Measurements from ENCODE around the gene ALS2CL. TPM values are rescaled to one million over a fixed set of nuclear protein-coding genes. Genes with fewer than 3 reads are reported as not detected.

ALS2CL gene
- total RNA-seq, 1 experiment from 2014 or later, result 16.4 TPM

DNA sequence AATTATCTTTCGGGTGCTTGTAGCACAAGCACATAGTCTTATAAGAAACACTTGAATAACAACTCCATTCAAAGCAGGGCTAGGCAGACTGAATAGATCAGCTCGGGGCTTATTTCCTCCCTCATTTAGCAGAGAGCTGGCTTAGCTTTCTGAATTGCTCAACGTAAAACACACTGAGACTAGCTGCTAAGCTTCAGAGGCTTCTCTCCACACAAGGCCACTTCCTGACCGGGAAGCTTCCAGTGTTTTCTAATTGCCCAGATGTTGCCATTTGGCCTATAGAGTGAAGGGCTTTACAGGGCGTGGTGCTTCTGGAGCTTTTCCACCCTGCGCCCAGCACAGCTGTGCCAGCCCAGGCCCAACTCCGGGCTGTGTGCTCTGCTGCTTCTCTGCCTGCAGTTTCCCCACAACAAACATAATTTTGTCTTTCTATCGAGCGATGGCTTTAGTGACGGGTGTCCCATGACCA, 64.5 kb downstream of the ALS2CL start:
- Histone ChIP-seq H3K27me3 (ENCODE audit: insufficient read depth, low read length) (peaks cover under 1% of the 10 kb centered on the region; the same call in 1 of the 2 replicates), H3K27ac (ENCODE audit: low read depth, low read length) (no peak overlapping the region), H3K9me3 (ENCODE audit: control insufficient read depth in 1 of 2, insufficient read depth in 1 of 2, low read depth in 1 of 2, low read length in 2 of 2) (no peaks in the 10 kb centered on the region), H4K20me1 (ENCODE audit: insufficient read depth) (no peaks in the 10 kb centered on the region), H3K4me3 (replicated peaks in 1 of 2; ENCODE audit: low read depth in 1 of 2, low read length in 2 of 2) (no peak overlapping the region), H3K4me1 (ENCODE audit: control insufficient read depth in 1 of 2, insufficient read depth in 2 of 2, low read length in 2 of 2) (peaks cover 0 to 7% of the 10 kb centered on the region in 2 experiments; a peak in 1 of 4 replicates), H3K9me2 (ENCODE audit: insufficient read depth) (no peaks in the 10 kb centered on the region), H3K4me2 (ENCODE audit: low read length) (no peak overlapping the region), H3K79me2 (ENCODE audit: insufficient read depth, low read length) (no peaks in the 10 kb centered on the region), H3K9ac (ENCODE audit: low read length) (no peak overlapping the region), H2AFZ (ENCODE audit: low read depth, low read length, poor library complexity, severe bottlenecking) (no peak overlapping the region), H3K36me3 (ENCODE audit: control insufficient read depth in 1 of 2, insufficient read depth in 2 of 2, low read length in 2 of 2) (no peaks in the 10 kb centered on the region)
- no peak for ATAC-seq
- ChIA-PET RAD21 (ENCODE audit: low non-redundant PET in 1 of 2, low total read pairs in 2 of 2, uncharacterized antibody in 2 of 2, unreplicated experiment in 2 of 2) (no interaction called here), CTCF (interaction anchor here (0.7 to 2.1 kb wide), 5 partner anchors 9 to 146 kb away, joined by 3 to 31 read pairs (median 5); no protein-coding TSS in a partner anchor), POLR2A (interaction anchor here (0.6 to 2.4 kb wide), 3 partner anchors 131 to 535 kb away, joined by 3 to 10 read pairs (median 4); no protein-coding TSS in a partner anchor)
- no peak for DNase-seq (ENCODE audit: low read depth, low spot score)
- intact Hi-C loops (cut with micrococcal nuclease), result no loop called here
- no peak for TF ChIP-seq RAD21 (IDR thresholded peaks at IDR 0.05; ENCODE audit: low read depth)
- TF ChIP-seq CEBPB (IDR thresholded peaks at IDR 0.05; ENCODE audit: low read depth), result no peak
- TF ChIP-seq EGR1 (IDR thresholded peaks at IDR 0.05; ENCODE audit: low read depth), result no peak
- TF ChIP-seq, protein P1, sequence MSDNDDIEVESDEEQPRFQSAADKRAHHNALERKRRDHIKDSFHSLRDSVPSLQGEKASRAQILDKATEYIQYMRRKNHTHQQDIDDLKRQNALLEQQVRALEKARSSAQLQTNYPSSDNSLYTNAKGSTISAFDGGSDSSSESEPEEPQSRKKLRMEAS (IDR thresholded peaks at IDR 0.05), result no peak
- no peak for TF ChIP-seq FOSL1 (IDR thresholded peaks at IDR 0.05; ENCODE audit: low read depth)
- no peak for TF ChIP-seq EZH2 (IDR thresholded peaks at IDR 0.05)
- TF ChIP-seq ZNF274 (IDR thresholded peaks at IDR 0.05; ENCODE audit: low read depth, low read length), result no peak
- no peak for TF ChIP-seq ELF1 (IDR thresholded peaks at IDR 0.05; ENCODE audit: borderline replicate concordance, low read depth)
- TF ChIP-seq ZFX (IDR thresholded peaks at IDR 0.05), result no peak
- TF ChIP-seq POLR2AphosphoS5 (IDR thresholded peaks at IDR 0.05; ENCODE audit: low read depth, low read length), result no peak
- TF ChIP-seq SRF (IDR thresholded peaks at IDR 0.05; ENCODE audit: low read depth), result no peak
- TF ChIP-seq SIN3A (IDR thresholded peaks at IDR 0.05; ENCODE audit: low read depth), result no peak
- no peak for TF ChIP-seq EZH2phosphoT487 (IDR thresholded peaks at IDR 0.05; ENCODE audit: borderline replicate concordance)
- TF ChIP-seq, protein P2, sequence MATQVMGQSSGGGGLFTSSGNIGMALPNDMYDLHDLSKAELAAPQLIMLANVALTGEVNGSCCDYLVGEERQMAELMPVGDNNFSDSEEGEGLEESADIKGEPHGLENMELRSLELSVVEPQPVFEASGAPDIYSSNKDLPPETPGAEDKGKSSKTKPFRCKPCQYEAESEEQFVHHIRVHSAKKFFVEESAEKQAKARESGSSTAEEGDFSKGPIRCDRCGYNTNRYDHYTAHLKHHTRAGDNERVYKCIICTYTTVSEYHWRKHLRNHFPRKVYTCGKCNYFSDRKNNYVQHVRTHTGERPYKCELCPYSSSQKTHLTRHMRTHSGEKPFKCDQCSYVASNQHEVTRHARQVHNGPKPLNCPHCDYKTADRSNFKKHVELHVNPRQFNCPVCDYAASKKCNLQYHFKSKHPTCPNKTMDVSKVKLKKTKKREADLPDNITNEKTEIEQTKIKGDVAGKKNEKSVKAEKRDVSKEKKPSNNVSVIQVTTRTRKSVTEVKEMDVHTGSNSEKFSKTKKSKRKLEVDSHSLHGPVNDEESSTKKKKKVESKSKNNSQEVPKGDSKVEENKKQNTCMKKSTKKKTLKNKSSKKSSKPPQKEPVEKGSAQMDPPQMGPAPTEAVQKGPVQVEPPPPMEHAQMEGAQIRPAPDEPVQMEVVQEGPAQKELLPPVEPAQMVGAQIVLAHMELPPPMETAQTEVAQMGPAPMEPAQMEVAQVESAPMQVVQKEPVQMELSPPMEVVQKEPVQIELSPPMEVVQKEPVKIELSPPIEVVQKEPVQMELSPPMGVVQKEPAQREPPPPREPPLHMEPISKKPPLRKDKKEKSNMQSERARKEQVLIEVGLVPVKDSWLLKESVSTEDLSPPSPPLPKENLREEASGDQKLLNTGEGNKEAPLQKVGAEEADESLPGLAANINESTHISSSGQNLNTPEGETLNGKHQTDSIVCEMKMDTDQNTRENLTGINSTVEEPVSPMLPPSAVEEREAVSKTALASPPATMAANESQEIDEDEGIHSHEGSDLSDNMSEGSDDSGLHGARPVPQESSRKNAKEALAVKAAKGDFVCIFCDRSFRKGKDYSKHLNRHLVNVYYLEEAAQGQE (IDR thresholded peaks at IDR 0.05; ENCODE audit: low read depth), result no peak
- no peak for TF ChIP-seq ZBTB33 (IDR thresholded peaks at IDR 0.05; ENCODE audit: extremely low read depth, insufficient replicate concordance, low read length)
- no peak for TF ChIP-seq SP1 (IDR thresholded peaks at IDR 0.05; ENCODE audit: low read depth)
- TF ChIP-seq, protein P3, sequence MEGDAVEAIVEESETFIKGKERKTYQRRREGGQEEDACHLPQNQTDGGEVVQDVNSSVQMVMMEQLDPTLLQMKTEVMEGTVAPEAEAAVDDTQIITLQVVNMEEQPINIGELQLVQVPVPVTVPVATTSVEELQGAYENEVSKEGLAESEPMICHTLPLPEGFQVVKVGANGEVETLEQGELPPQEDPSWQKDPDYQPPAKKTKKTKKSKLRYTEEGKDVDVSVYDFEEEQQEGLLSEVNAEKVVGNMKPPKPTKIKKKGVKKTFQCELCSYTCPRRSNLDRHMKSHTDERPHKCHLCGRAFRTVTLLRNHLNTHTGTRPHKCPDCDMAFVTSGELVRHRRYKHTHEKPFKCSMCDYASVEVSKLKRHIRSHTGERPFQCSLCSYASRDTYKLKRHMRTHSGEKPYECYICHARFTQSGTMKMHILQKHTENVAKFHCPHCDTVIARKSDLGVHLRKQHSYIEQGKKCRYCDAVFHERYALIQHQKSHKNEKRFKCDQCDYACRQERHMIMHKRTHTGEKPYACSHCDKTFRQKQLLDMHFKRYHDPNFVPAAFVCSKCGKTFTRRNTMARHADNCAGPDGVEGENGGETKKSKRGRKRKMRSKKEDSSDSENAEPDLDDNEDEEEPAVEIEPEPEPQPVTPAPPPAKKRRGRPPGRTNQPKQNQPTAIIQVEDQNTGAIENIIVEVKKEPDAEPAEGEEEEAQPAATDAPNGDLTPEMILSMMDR (IDR thresholded peaks at IDR 0.05 in 2 of 3, conservative IDR thresholded peaks at IDR 0.05 in 1 of 3; ENCODE audit: borderline replicate concordance in 1 of 3, insufficient read depth in 1 of 3, low read depth in 2 of 3, low read length in 2 of 3), result no peak
- no peak for TF ChIP-seq POLR2A (IDR thresholded peaks at IDR 0.05; ENCODE audit: borderline replicate concordance, extremely low read depth, insufficient read depth, insufficient read length)
- no TSS peak for BruUV-seq (replicated peaks)

Data from HCT116 (cell line).